Neural cell (in vitro differentiated cells): ENCODE measurements around the gene ATP5F1A. TPM values are rescaled to one million over a fixed set of nuclear protein-coding genes. Genes with fewer than 3 reads are reported as not detected.

Experiments used
- H2AFZ ChIP-seq: fragments of 200-600, 300-800 bp; sonication (generic), shearing (Covaris generic); 2 replicates; pipeline ENCODE4 v1.6.0; 2014; ENCODE audit warnings: low read depth, mild to moderate bottlenecking, antibody characterized with exemption, low read length, moderate library complexity
- H3F3A ChIP-seq: fragments of 200-600 bp; shearing (Covaris generic); 2 replicates; pipeline ENCODE4 v1.6.1; 2016; ENCODE audit warnings: mild to moderate bottlenecking, moderate library complexity, mixed read lengths, antibody characterized with exemption, low read length; ENCODE audit not compliant: insufficient read depth, poor library complexity, severe bottlenecking
- H3K27ac ChIP-seq: fragments of 200-600, 300-800 bp; sonication (generic), shearing (Covaris generic); 2 replicates; pipeline ENCODE4 v1.5.1; 2014; ENCODE audit warnings: mild to moderate bottlenecking, low read length, moderate library complexity
- H3K27me3 ChIP-seq: fragments of 300-800, 200-600 bp; sonication (generic), shearing (Covaris generic); 2 replicates; pipeline ENCODE4 v1.6.0; 2014; ENCODE audit warnings: mild to moderate bottlenecking, low read depth, low read length, moderate library complexity; ENCODE audit not compliant: insufficient read depth
- H3K36me3 ChIP-seq: fragments of 300-800, 200-600 bp; sonication (generic), shearing (Covaris generic); 2 replicates; pipeline ENCODE4 v1.5.1; 2014; ENCODE audit warnings: mild to moderate bottlenecking, antibody characterized with exemption, low read length, moderate library complexity; ENCODE audit not compliant: insufficient read depth
- H3K4me2 ChIP-seq: fragments of 300-800, 200-600 bp; sonication (generic), shearing (Covaris generic); 2 replicates; pipeline ENCODE4 v1.6.0; 2014; ENCODE audit warnings: mild to moderate bottlenecking, low read length
- H3K4me3 ChIP-seq: fragments of 300-800, 200-600 bp; sonication (generic), shearing (Covaris generic); 2 replicates; pipeline ENCODE4 v1.5.1; 2014; ENCODE audit warnings: mild to moderate bottlenecking, low read length, moderate library complexity
- H3K79me2 ChIP-seq: fragments of 200-600 bp; shearing (Covaris generic); replicated peaks from 2 replicates; pipeline ENCODE4 v1.6.0; 2014; ENCODE audit warnings: mild to moderate bottlenecking, low read length, moderate library complexity; ENCODE audit not compliant: insufficient read depth
- H3K9ac ChIP-seq: fragments of 300-800, 200-600 bp; sonication (generic), shearing (Covaris generic); 2 replicates; pipeline ENCODE4 v1.6.1; 2016; ENCODE audit warnings: mild to moderate bottlenecking, low read length, mixed read lengths
- H3K9me2 ChIP-seq: fragments of 200-600 bp; shearing (Covaris generic); 2 replicates; pipeline ENCODE4 v1.6.1; 2016; ENCODE audit warnings: mild to moderate bottlenecking, low read length, mixed read lengths; ENCODE audit not compliant: insufficient read depth
- H3K9me3 ChIP-seq: fragments of 200-600, 300-800 bp; sonication (generic), shearing (Covaris generic); 2 replicates; pipeline ENCODE4 v1.6.1; 2016; ENCODE audit warnings: mild to moderate bottlenecking, mixed run types, low read length, moderate library complexity, mixed read lengths
- H4K20me1 ChIP-seq: fragments of 200-600 bp; shearing (Covaris generic); 2 replicates; pipeline ENCODE4 v1.6.1; 2016; ENCODE audit warnings: mild to moderate bottlenecking, mixed run types; ENCODE audit not compliant: insufficient read depth
- CTCF ChIP-seq: fragments of 450-650 bp; IDR thresholded peaks from 2 replicates; pipeline ENCODE4 v1.5.1; 2014; ENCODE audit warnings: antibody characterized with exemption, mild to moderate bottlenecking, moderate library complexity; ENCODE audit not compliant: poor library complexity, severe bottlenecking
- EP300 ChIP-seq: fragments of 450-650 bp; conservative IDR thresholded peaks from 2 replicates; pipeline ENCODE4 v1.6.1; 2014; ENCODE audit warnings: antibody characterized with exemption, mild to moderate bottlenecking, moderate library complexity; ENCODE audit not compliant: poor library complexity, severe bottlenecking
- EZH2 ChIP-seq: fragments of 200-600, 300-800 bp; shearing (Covaris generic), sonication (generic); IDR thresholded peaks from 2 replicates; pipeline ENCODE4 v1.6.1; 2014; ENCODE audit warnings: antibody characterized with exemption, low read length, borderline replicate concordance, mild to moderate bottlenecking; ENCODE audit not compliant: insufficient read depth, poor library complexity, severe bottlenecking
- MXI1 ChIP-seq: fragments of 450-650 bp; conservative IDR thresholded peaks from 2 replicates; pipeline ENCODE4 v1.6.1; 2014; ENCODE audit warnings: antibody characterized with exemption, mild to moderate bottlenecking; ENCODE audit not compliant: poor library complexity, severe bottlenecking
- POLR2AphosphoS5 ChIP-seq: IDR thresholded peaks from 2 replicates; pipeline ENCODE4 v1.6.1; 2012
- RAD21 ChIP-seq: fragments of 450-650 bp; conservative IDR thresholded peaks from 2 replicates; pipeline ENCODE4 v1.6.1; 2014; ENCODE audit warnings: antibody characterized with exemption, mild to moderate bottlenecking, moderate library complexity
- REST ChIP-seq: IDR thresholded peaks from 2 replicates; pipeline ENCODE4 v1.6.1; 2012; ENCODE audit warnings: borderline replicate concordance
- SMC3 ChIP-seq: fragments of 450-650 bp; conservative IDR thresholded peaks from 2 replicates; pipeline ENCODE4 v1.6.1; 2014; ENCODE audit warnings: antibody characterized with exemption, mild to moderate bottlenecking, moderate library complexity; ENCODE audit not compliant: poor library complexity
- TAF1 ChIP-seq: IDR thresholded peaks from 2 replicates; pipeline ENCODE4 v1.6.1; 2012; ENCODE audit warnings: low read depth
- polyA plus RNA-seq: library from polyadenylated mRNA; depleted of rRNA; stranded (reverse); fragments of >200 nt; gene quantifications from 2 replicates; pipeline ENCODE4 v1.2.3, GENCODE V29; 2014

Gene ATP5F1A
- polyA plus RNA-seq, 1 donor from 2014 or later: 1,949 TPM

- Histone ChIP-seq H3K4me2 (peak overlapping the region; percentile 81), H2AFZ (peak overlapping the region; percentile 95), H3K36me3 (no peaks in the 10 kb centered on the region), H3K9me2 (no peaks in the 10 kb centered on the region), H3F3A (no peaks in the 10 kb centered on the region), H3K4me3 (peak overlapping the region; percentile 72), H4K20me1 (no peaks in the 10 kb centered on the region), H3K79me2 (peaks cover 42% of the 10 kb centered on the region), H3K27me3 (no peaks in the 10 kb centered on the region), H3K9ac (peak overlapping the region; percentile 88), H3K9me3 (no peaks in the 10 kb centered on the region), H3K27ac (peak overlapping the region; percentile 92)
- no peak for TF ChIP-seq POLR2AphosphoS5
Measured at GRCh38 chr18:46098616-46098933, 479 bp upstream of the ATP5F1A start.

GRCh38 chr18:46097431-46097800 lies 680 bp downstream of the ATP5F1A start:
- Histone ChIP-seq H3K9me3 (no peaks in the 10 kb centered on the region), H3K27ac (peak overlapping the region; percentile 92), H3K9ac (peak overlapping the region; percentile 88), H2AFZ (peak overlapping the region; percentile 95), H3K4me2 (peak overlapping the region; percentile 32), H3F3A (no peaks in the 10 kb centered on the region), H3K79me2 (peaks cover 54% of the 10 kb centered on the region), H3K36me3 (no peaks in the 10 kb centered on the region), H3K4me3 (peak overlapping the region; percentile 72), H3K27me3 (no peaks in the 10 kb centered on the region), H4K20me1 (no peaks in the 10 kb centered on the region), H3K9me2 (no peaks in the 10 kb centered on the region)
- TF ChIP-seq SMC3 (no peak), RAD21 (no peak), EP300 (no peak), CTCF (no peak), TAF1 (no peak), MXI1 (no peak), EZH2 (no peak), POLR2AphosphoS5 (no peak), REST (no peak)

GRCh38 chr18:46096651-46097300 lies 1.3 kb downstream of the ATP5F1A start:
- H3K27me3 ChIP-seq: no peaks in the 10 kb centered on the region
- H3F3A ChIP-seq: no peaks in the 10 kb centered on the region
- peak overlapping the region; percentile 32 for H3K4me2 ChIP-seq
- H3K36me3 ChIP-seq: no peaks in the 10 kb centered on the region
- TF ChIP-seq TAF1 (no peak), EZH2 (no peak), EP300 (no peak), CTCF (no peak), REST (no peak), POLR2AphosphoS5 (no peak), RAD21 (no peak), SMC3 (no peak), MXI1 (no peak)
- H3K79me2 ChIP-seq: peaks cover 57% of the 10 kb centered on the region
- peak overlapping the region; percentile 92 for H3K27ac ChIP-seq
- peak overlapping the region; percentile 72 for H3K4me3 ChIP-seq
- H3K9me2 ChIP-seq: no peaks in the 10 kb centered on the region
- H3K9ac ChIP-seq: peak overlapping the region; percentile 88
- no peaks in the 10 kb centered on the region for H3K9me3 ChIP-seq
- no peaks in the 10 kb centered on the region for H4K20me1 ChIP-seq
- H2AFZ ChIP-seq: peak overlapping the region; percentile 95
